ENCODE data around the gene RSAD1. TPM values are rescaled to one million over a fixed set of nuclear protein-coding genes. Genes with fewer than 3 reads are reported as not detected.
A peak's percentile ranks its signal among the peaks of the same experiment; 100 is the strongest.

Gene RSAD1
- total RNA-seq, 1 experiment from 2014 or later = 69.2 TPM

DNA sequence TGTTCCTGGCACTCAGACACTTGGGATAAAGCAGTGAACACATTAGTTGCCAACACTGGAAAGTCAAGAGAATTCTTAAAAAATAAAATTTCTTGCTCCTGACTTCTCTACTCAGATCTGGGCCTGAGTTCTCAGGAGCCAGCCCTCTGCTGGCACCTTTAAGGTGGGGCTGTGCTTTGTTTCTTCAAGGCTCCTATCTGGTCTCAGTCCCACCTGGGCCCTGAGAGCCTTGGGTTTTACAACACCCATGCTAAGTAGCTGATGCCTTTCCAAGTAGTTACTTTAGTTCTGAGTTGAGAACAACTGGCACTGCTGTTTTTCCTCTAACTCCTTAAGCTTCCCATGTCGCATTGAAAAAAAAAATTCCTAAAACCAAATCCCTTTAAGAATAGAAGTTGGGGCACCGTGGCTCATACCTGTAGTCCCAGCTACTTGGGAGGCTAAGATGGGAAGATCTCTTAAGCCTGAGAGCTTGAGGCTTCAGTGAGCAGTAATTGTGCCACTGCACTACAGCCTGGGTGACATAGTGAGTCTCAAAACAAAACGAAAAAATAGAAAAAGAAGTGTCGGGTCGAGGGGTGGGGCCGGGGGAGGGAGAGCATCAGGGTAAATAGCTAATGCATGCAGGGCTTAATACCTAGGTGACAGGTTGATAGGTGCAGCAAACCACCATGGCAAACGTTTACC is 26.6 kb upstream of the RSAD1 start:
- no peaks in the 10 kb centered on the region for H3K27me3 ChIP-seq
- H3K36me3 ChIP-seq = no peaks in the 10 kb centered on the region
- no peak overlapping the region for H3K4me3 ChIP-seq
- DNase-seq = no peak
- no peaks in the 10 kb centered on the region for H3K9me3 ChIP-seq

DNA sequence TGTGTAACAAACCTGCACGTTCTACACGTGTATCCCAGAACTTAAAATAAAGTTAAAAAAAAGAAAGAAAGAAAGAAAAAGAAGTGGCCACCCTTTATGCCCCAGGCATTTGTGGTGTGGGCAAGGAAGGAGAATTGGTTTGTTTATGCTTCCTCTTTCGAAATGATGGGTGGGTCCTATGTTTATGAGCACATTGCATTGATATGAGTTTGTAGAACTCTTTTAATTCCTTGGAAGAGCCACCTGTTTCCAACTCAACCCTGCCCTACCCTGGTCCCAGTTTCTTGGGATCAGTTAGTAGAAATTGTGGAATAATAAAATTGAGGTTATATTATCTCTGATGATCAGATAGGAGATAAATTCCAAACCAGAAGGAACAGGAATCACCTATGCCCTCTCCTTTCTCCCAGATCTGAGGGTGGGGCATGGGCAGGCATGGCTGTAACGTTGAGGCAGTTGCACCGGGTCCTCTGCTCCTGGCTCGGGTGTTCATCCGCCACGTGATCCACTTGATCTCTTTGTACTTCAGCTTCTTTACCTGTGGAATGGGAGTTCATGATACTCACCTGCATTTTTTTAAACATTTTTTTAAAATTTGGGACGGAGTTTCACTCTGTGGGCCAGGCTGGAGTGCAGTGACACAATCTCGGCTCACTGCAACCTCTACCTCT is 25.9 kb upstream of the RSAD1 start:
- H3K36me3 ChIP-seq = no peaks in the 10 kb centered on the region
- DNase-seq = no peak
- H3K9me3 ChIP-seq = no peaks in the 10 kb centered on the region
- H3K4me3 ChIP-seq = no peak overlapping the region
- no peaks in the 10 kb centered on the region for H3K27me3 ChIP-seq

DNA sequence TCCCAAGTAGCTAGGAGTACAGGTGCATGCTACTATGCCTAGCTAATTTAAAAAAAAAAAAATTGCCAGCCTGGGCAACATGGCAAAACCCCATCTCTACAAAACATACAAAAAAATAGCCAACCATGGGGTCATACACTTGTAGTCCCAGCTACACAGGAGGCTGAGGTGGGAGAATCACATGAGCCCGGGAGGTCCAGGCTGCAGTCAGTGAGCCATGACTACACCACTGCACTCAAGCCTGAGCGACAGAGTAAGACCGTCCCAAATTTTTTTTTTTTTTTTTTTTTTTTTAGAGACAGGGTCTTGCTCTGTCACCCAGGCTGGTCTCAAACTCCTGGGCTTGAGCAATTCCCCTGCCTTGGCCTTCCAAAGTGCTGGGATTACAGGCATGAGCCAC is 24.8 kb upstream of the RSAD1 start:
- Histone ChIP-seq H3K4me3 (no peak overlapping the region), H3K27me3 (no peaks in the 10 kb centered on the region), H3K36me3 (no peaks in the 10 kb centered on the region), H3K9me3 (no peaks in the 10 kb centered on the region)
- DNase-seq = no peak

DNA sequence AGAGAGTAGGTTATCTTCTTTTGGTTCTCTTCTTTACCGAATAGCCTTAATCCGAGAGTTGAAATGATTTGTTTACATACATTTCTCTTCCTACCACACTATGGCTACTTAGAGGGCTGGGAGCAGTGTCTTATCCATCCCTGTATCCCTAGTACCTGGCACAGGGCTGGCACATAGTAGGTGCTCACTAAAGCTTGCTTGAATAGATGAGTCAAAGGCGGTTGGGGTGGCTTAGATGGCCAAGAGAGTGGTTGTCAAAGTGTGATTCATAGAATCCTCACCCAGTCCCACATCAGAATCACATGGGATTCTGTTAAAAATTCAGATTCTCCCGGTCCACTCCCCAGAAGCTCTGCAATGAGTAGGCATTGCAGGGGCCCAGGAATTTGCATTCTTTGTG is 21.0 kb upstream of the RSAD1 start:
- H3K27me3 ChIP-seq = no peaks in the 10 kb centered on the region
- DNase-seq = no peak
- no peaks in the 10 kb centered on the region; the same call in 1 of the 2 replicates for H3K36me3 ChIP-seq
- no peak overlapping the region for H3K4me3 ChIP-seq
- no peaks in the 10 kb centered on the region for H3K9me3 ChIP-seq

DNA sequence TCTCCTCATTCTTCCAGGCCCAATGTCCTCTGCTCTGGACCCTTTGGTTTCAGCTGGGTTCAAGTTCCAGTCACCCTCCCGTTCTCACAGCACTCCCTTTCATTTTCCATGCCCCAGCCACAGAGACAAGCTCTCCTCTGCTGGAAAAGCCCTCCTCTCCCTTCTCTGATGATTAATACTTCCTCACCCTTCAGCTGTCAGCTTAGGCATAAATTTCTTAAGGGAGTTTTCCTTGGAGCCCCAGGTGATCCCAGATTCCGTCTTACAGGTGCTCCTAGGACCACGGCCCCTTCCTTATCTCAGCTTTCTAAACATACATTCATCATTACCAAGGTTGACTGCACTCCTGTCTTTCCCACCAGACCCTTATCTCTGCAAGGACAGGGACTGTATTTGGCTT is 20.4 kb upstream of the RSAD1 start:
- Histone ChIP-seq H3K9me3 (no peaks in the 10 kb centered on the region), H3K27me3 (no peaks in the 10 kb centered on the region), H3K4me3 (no peak overlapping the region), H3K36me3 (no peaks in the 10 kb centered on the region; the same call in 1 of the 2 replicates)
- DNase-seq = no peak

DNA sequence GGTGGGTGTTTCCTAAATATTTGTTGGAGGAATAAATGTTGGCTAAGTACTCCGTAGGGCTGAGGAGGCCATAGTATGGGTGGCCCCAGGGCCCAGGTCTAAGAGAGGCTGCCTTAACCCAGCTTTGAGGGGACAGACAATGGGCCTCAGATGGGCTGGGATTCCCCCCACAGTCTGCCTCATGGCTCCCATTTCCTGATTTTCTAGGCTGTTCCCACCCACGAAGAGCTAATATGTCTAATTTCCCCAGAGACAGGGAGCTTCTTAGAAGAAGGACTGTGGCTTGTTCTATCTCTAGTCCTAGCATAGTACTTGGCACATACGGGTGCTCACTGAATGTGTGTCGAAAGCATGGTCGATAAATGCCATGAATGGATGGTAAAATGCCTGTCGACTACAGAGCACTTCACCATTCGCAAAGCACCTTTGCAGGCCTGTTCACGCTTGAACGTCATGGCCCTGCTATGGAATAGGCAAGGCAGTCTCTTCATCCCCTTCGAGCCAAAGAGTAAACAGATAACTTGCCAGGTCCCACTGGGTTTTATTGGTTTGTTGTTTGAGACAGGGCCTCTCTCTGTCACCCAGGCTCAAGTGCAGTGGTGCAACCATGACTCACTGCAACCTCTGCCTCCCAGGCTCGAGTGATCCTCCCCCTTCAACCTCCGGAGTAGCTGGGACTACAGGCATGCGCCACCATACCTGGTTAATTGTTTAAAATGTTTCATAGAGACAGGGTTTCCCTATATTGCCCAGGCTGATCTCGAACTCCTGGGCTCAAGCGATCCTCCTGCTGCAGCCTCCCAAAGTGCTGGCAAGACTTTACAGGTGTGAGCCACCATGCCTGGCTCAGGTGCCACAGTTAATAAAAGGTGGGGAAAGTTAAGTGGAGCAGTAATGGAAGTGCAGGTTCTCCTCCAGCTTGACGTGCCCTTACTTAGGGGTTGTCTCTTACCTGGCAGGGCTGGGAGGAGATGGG is 19.7 kb upstream of the RSAD1 start:
- Histone ChIP-seq H3K27me3 (no peaks in the 10 kb centered on the region), H3K36me3 (no peaks in the 10 kb centered on the region; the same call in 1 of the 2 replicates), H3K9me3 (no peaks in the 10 kb centered on the region), H3K4me3 (no peak overlapping the region)
- peak; percentile 48 for DNase-seq

DNA sequence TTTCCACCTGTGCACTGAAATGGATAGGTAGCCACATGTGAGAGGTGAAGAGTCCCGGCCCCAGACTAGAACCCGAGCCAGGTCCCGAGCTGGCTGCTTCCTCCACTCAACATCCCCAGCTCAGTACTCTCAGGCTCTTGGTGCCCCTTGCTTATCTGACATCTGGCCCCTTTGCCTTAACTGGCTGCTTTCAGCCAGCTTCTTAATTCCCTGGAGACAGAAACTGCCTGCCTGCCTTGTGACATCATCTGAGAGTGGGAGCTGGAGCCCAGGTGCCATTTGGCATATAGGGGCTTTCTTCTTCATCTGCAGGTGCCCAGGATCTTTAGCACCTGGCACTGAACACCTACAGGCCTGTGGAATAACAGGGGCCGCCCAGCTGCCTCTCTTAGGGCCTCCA is 18.9 kb upstream of the RSAD1 start:
- Histone ChIP-seq H3K36me3 (no peaks in the 10 kb centered on the region; the same call in 1 of the 2 replicates), H3K27me3 (no peaks in the 10 kb centered on the region), H3K4me3 (no peak overlapping the region), H3K9me3 (no peaks in the 10 kb centered on the region)
- no peak for DNase-seq

DNA sequence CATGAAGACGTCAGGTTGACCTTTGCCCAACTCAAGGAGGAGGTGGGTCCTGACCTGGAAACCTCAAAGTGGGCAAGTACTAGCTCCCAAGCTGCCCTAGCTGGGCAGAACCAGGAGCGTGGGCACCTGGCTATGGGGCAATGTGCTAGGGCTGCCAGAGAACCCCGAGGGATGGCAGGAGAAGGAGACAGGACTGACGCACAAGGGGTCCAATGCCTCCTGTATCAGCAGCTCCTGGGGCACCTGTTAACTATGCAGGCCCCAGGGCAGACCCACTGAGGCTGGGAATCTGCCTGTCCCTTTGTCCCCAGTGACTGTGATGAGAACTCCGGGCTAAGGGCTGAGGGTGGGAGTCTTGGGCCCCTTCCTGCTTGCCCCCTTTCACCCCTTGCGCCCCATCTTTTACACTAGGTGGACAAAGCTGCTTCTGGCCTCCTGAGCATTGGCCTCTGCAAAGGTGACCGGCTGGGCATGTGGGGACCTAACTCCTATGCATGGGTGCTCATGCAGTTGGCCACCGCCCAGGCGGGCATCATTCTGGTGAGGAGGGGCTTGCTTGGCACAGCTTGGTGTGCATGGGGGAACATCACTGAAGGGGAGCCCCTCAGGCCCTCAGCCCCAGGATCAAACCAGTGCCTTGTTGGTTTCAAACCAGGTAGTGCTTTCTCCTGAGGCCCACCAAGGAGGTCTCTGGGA is 17.7 kb upstream of the RSAD1 start:
- no peak for DNase-seq

DNA sequence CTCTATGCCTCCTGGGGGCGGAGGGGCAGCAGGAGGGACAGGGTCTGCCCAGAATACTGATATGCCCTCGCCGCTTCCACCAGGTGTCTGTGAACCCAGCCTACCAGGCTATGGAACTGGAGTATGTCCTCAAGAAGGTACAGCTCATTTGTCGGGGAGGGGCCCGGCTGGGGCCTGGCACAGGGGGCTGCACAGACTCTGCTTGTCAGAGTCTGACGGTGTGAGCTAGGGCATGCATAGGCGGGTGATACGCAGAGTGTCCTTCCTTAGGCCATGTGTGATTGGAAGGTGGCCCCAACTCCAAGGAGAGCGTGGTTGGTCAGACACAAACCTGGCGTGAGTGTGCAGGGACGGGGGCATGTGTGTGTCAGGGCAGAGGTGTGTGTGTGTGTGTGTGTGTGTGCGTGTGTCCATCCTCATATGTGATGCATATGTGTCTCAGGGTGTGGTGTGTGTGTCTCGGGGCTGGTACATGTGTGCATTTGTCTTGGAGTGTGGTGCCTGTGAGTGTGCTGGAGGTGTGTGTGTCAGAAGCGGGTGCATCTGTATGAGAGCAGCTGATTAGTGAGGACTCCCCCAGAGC is 17.0 kb upstream of the RSAD1 start:
- Histone ChIP-seq H3K9me3 (no peaks in the 10 kb centered on the region), H3K4me3 (no peak overlapping the region), H3K27me3 (no peaks in the 10 kb centered on the region), H3K36me3 (no peaks in the 10 kb centered on the region; the same call in 1 of the 2 replicates)
- no peak for DNase-seq

More for the DNA sequence above, 17.7 kb upstream of the RSAD1 start:
- no peaks in the 10 kb centered on the region; the same call in 1 of the 2 replicates for H3K36me3 ChIP-seq
- H3K4me3 ChIP-seq = no peak overlapping the region
- H3K27me3 ChIP-seq = no peaks in the 10 kb centered on the region
- H3K9me3 ChIP-seq = no peaks in the 10 kb centered on the region

DNA sequence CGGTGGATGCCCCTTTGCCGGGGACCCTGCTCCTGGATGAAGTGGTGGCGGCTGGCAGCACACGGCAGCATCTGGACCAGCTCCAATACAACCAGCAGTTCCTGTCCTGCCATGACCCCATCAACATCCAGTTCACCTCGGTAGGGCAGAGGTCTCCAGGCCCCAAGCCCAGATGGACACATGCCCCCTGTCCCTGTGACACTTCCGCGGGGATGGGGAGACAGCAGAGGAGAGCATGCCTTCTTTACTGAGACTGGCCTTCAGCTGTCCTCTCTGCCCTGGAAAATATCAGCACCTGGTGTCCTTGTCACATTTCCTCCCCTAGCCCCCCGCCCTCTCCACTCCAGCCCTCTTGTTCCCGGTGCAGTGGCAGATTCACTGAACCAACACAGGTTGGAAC is 16.2 kb upstream of the RSAD1 start:
- Histone ChIP-seq H3K9me3 (no peaks in the 10 kb centered on the region), H3K36me3 (no peaks in the 10 kb centered on the region; the same call in 1 of the 2 replicates), H3K4me3 (no peak overlapping the region), H3K27me3 (no peaks in the 10 kb centered on the region)
- no peak for DNase-seq

DNA sequence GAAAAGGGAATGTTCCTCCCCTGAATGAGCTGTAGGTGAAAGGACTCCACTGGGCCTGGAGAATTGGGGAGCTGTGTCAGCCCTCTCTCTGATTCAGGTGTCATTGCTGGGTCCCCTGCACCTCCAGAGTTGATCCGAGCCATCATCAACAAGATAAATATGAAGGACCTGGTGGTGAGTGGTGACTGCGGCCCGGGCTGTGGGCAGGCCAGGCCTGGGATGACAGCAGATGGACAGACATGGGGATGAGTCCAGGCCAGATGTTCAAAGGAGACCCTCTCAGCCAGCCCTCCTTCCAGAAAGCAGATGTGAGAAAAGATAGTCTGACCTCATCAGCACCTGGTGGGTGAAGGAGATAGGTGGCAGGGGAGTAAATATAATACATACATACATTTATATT is 14.5 kb upstream of the RSAD1 start:
- Histone ChIP-seq H3K4me3 (no peak overlapping the region), H3K27me3 (no peaks in the 10 kb centered on the region), H3K36me3 (no peaks in the 10 kb centered on the region; the same call in 1 of the 2 replicates), H3K9me3 (no peaks in the 10 kb centered on the region)
- no peak for DNase-seq

DNA sequence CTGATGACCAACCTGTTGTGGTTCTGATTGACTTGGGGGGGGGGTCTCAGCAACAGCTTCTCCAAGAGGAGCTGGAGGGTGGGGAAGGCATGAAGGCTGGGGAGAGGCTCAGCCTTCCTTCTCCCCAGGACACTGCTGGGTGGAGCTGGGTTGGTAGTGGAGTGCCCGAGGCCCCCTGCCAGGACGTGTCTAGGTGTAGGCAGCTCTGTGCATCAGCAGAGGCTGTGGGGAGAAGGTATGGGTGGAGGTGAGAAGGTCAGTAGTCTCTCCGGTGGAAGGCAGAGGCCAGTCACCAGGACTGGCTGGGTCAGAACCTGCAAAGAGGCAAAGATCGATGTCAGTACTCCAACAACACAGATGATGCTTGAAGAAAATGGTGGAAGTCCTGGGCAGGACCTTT is 13.9 kb upstream of the RSAD1 start:
- no peaks in the 10 kb centered on the region for H3K9me3 ChIP-seq
- no peak overlapping the region for H3K4me3 ChIP-seq

DNA sequence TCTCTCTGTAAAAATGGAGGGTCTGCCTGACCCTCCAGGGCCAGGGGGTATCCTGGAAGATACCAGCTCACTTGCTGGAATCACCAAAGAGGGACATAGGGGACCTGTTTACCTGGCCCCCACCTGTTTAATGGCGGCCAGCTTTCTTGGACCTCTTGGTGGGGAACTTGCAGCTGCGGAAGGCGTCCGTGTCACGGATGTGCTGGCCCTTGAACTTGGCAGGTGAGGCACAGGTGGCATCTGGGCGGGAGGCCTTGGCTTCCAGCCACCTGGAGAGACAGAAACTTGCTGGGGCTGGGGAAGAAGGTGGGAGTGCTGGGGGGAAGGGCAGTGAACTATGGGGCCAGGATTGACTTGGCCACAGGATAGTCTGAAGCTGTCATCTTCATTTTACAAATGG is 13.5 kb upstream of the RSAD1 start:
- Histone ChIP-seq H3K27me3 (no peaks in the 10 kb centered on the region), H3K36me3 (no peaks in the 10 kb centered on the region; the same call in 1 of the 2 replicates), H3K4me3 (no peak overlapping the region), H3K9me3 (no peaks in the 10 kb centered on the region)
- DNase-seq = no peak

More for the DNA sequence above, 13.9 kb upstream of the RSAD1 start:
- Histone ChIP-seq H3K36me3 (no peaks in the 10 kb centered on the region; the same call in 1 of the 2 replicates), H3K27me3 (no peaks in the 10 kb centered on the region)
- no peak for DNase-seq

DNA sequence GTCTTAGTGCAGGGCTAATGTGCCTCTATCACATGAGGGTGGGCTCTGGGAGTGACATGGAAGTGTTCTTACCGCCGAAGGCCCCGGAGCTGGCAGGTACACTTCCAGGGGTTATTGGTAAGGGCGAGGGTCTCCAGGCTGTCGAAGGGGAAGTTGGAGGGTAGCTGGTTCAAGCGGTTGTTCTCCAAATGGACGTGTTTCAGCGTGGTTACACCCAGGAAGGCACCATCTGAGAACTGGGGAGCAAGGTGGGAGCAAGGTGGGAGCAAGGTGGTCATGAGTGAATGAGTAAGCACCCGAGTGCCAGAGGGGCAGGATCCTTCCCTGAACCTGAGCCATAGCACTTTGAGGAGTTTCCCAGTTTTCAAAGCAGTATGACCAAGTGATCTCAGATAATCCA is 13.0 kb upstream of the RSAD1 start:
- H3K9me3 ChIP-seq = no peaks in the 10 kb centered on the region
- no peaks in the 10 kb centered on the region; the same call in 1 of the 2 replicates for H3K36me3 ChIP-seq
- H3K27me3 ChIP-seq = no peaks in the 10 kb centered on the region
- H3K4me3 ChIP-seq = no peak overlapping the region
- no peak for DNase-seq

DNA sequence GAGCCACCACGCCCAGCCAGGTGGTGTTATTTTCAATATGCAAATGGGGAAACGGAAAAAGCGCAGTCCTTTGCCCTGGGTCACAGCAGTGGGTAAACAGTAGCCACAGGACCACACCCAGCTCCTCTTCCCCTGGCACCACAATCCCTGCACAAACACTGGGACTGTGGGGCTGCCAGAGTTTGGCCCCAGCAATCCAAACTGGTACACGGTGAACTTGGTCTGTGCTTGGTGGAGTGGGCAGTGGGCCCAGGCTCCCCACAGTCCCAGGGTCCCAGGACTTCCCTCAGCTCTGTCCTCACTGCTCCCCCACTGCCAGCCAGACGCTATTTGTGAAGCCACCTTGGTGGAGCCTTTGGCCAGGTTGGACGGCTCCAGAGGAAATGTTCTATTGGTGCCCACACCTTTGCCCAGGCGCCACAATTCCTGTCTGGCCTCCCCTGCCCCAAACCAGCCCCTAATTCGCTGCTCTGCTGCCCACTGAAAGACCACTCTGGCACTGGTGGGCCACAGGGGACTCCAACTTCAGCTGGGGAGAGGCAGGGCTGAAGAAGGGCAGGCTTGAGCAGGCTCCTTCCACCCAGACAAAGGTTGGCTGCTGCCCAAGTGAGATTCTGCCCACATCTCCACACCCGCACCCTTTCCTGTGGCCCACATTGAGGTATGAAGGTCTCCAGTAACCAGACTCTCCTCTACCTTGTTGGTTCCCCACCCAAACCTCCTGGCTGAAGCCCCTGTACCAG is 12.1 kb upstream of the RSAD1 start:
- no peaks in the 10 kb centered on the region; the same call in 1 of the 2 replicates for H3K36me3 ChIP-seq
- DNase-seq = no peak
- no peaks in the 10 kb centered on the region for H3K9me3 ChIP-seq
- H3K27me3 ChIP-seq = no peaks in the 10 kb centered on the region
- H3K4me3 ChIP-seq = no peak overlapping the region

Data from MG63 (cell line).